Endothelial cell of umbilical vein (primary cell): ENCODE measurements around the gene TMEM95.

Experiments used
- CTCF ChIP-seq, 2 donors: IDR thresholded peaks; 1 replicate in 1 of 2; 2 replicates in 1 of 2; pipeline ENCODE4 v1.5.1; 2011; ENCODE audit warnings: low read length in 2 of 2, mild to moderate bottlenecking in 2 of 2, moderate library complexity in 2 of 2, control low read depth in 1 of 2, inconsistent platforms in 1 of 2, low read depth in 1 of 2; ENCODE audit not compliant: insufficient read depth in 1 of 2; ENCODE audit errors: extremely low read depth in 1 of 2
- POLR2A ChIP-seq: IDR thresholded peaks from 2 replicates; pipeline ENCODE4 v1.6.1; 2012; ENCODE audit warnings: low read depth, mild to moderate bottlenecking, control low read depth, low read length
- POLR2AphosphoS5 ChIP-seq: IDR thresholded peaks from 2 replicates; pipeline ENCODE4 v1.6.1; 2012; ENCODE audit warnings: low read depth, mild to moderate bottlenecking, control low read depth, low read length, moderate library complexity; ENCODE audit not compliant: insufficient read depth

GRCh38 chr17:7315570-7316235 is 39.3 kb upstream of the TMEM95 start:
- no peak for TF ChIP-seq CTCF (IDR thresholded peaks at IDR 0.05; ENCODE audit: extremely low read depth in 1 of 2, insufficient read depth in 1 of 2, low read depth in 1 of 2, low read length in 2 of 2)
- no peak for TF ChIP-seq POLR2AphosphoS5
- TF ChIP-seq POLR2A: no peak
